Right atrium auricular region (tissue), 2 donors: ENCODE results near the gene UPF2. TPM values are rescaled to one million over a fixed set of nuclear protein-coding genes. Genes with fewer than 3 reads are reported as not detected.

Experiments
- DNase-seq: peaks from one replicate; pipeline ENCODE4 v3.0.0-alpha.2; 2019; ENCODE audit warnings: low spot score
- H3K27ac ChIP-seq, 2 donors: fragments of 200-600 bp; sonication (generic); 1 replicate in 1 of 2; 2 replicates in 1 of 2; pipeline ENCODE4 v1.5.1; 2016 to 2019
- H3K27me3 ChIP-seq, 2 donors: fragments of 200-600 bp; sonication (generic); one replicate each; pipeline versions ENCODE4 v1.5.1 to v1.6.0; 2017 to 2019
- H3K36me3 ChIP-seq: fragments of 200-600 bp; sonication (generic); one replicate; pipeline ENCODE4 v1.5.1; 2016
- H3K4me1 ChIP-seq, 2 donors: fragments of 200-600 bp; sonication (generic); one replicate each; pipeline versions ENCODE4 v1.5.1 to v1.6.0; 2017 to 2019
- H3K4me3 ChIP-seq, 2 donors: fragments of 200-600 bp; sonication (generic); 1 replicate in 1 of 2; 2 replicates in 1 of 2; pipeline ENCODE4 v1.5.1; 2017 to 2019; ENCODE audit warnings: mild to moderate bottlenecking in 1 of 2, moderate library complexity in 1 of 2
- H3K9me3 ChIP-seq, 2 donors: fragments of 200-600 bp; sonication (generic); one replicate each; pipeline ENCODE4 v1.5.1; 2019
- total RNA-seq, 2 donors: library from RNA; depleted of rRNA; stranded (reverse); fragments of >200 nt; gene quantifications; one replicate each; pipeline ENCODE4 v1.1.0, GENCODE V29; 2016
- TF ChIP-seq, protein P1 (sequence below), 2 donors: fragments of 200-600 bp; sonication (generic); IDR thresholded peaks; one replicate each; pipeline ENCODE4 v1.5.1; 2019; ENCODE audit warnings: antibody characterized with exemption in 2 of 2

Gene UPF2
- total RNA-seq, 2 donors from 2014 or later = 11.8 to 13.1 TPM

GRCh38 chr10:11908991-11909390 lies 133.6 kb downstream of the UPF2 start:
- H3K27ac ChIP-seq = no peak overlapping the region
- H3K9me3 ChIP-seq = no peaks in the 10 kb centered on the region
- TF ChIP-seq, protein P1, sequence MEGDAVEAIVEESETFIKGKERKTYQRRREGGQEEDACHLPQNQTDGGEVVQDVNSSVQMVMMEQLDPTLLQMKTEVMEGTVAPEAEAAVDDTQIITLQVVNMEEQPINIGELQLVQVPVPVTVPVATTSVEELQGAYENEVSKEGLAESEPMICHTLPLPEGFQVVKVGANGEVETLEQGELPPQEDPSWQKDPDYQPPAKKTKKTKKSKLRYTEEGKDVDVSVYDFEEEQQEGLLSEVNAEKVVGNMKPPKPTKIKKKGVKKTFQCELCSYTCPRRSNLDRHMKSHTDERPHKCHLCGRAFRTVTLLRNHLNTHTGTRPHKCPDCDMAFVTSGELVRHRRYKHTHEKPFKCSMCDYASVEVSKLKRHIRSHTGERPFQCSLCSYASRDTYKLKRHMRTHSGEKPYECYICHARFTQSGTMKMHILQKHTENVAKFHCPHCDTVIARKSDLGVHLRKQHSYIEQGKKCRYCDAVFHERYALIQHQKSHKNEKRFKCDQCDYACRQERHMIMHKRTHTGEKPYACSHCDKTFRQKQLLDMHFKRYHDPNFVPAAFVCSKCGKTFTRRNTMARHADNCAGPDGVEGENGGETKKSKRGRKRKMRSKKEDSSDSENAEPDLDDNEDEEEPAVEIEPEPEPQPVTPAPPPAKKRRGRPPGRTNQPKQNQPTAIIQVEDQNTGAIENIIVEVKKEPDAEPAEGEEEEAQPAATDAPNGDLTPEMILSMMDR (IDR thresholded peaks at IDR 0.05) = no peak
- no peaks in the 10 kb centered on the region for H3K4me1 ChIP-seq
- H3K36me3 ChIP-seq = no peaks in the 10 kb centered on the region
- no peaks in the 10 kb centered on the region for H3K27me3 ChIP-seq
- no peak overlapping the region for H3K4me3 ChIP-seq
- no peak for DNase-seq

- H3K36me3 ChIP-seq = no peaks in the 10 kb centered on the region
- no peaks in the 10 kb centered on the region for H3K27me3 ChIP-seq
- H3K4me3 ChIP-seq = no peak overlapping the region
- DNase-seq = no peak
- no peak overlapping the region for H3K27ac ChIP-seq
- no peaks in the 10 kb centered on the region for H3K9me3 ChIP-seq
- TF ChIP-seq, protein P1 (IDR thresholded peaks at IDR 0.05) = no peak
- no peaks in the 10 kb centered on the region for H3K4me1 ChIP-seq
Measured at GRCh38 chr10:11908536-11908935, 134.1 kb downstream of the UPF2 start.

- H3K4me1 ChIP-seq = no peaks in the 10 kb centered on the region
- no peak overlapping the region for H3K27ac ChIP-seq
- TF ChIP-seq, protein P1 (IDR thresholded peaks at IDR 0.05) = no peak
- H3K4me3 ChIP-seq = no peak overlapping the region
- no peaks in the 10 kb centered on the region for H3K9me3 ChIP-seq
- no peak for DNase-seq
- H3K36me3 ChIP-seq = no peaks in the 10 kb centered on the region
- H3K27me3 ChIP-seq = no peaks in the 10 kb centered on the region
Measured at GRCh38 chr10:11907914-11908313, 134.7 kb downstream of the UPF2 start.

DNA sequence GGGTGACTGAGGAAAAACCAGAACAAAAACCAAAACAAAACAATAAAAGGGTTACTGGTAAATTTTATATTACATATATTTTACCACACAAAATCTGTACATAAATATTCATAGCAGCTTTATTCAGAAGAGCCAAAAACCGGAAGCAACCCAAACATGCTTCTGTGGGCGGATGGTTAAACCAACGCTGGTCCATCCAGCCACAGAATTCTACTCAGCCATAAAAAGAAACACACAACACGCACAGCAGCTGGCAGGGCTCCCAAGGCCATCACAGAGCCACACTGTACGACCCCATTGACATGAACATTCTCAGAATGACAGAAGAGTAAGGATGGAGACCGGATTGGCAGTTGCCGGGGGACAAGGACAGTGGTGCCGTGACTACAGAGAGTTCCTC lies 135.9 kb downstream of the UPF2 start:
- H3K27me3 ChIP-seq = no peaks in the 10 kb centered on the region
- no peaks in the 10 kb centered on the region for H3K36me3 ChIP-seq
- no peak overlapping the region for H3K27ac ChIP-seq
- H3K9me3 ChIP-seq = no peaks in the 10 kb centered on the region
- H3K4me3 ChIP-seq = no peak overlapping the region
- no peak for DNase-seq
- TF ChIP-seq, protein P1 (IDR thresholded peaks at IDR 0.05) = no peak
- no peaks in the 10 kb centered on the region for H3K4me1 ChIP-seq

GRCh38 chr10:11902646-11903045 lies 140.0 kb downstream of the UPF2 start:
- Histone ChIP-seq H3K27ac (no peak overlapping the region), H3K27me3 (no peaks in the 10 kb centered on the region), H3K36me3 (no peaks in the 10 kb centered on the region), H3K9me3 (no peaks in the 10 kb centered on the region), H3K4me1 (no peaks in the 10 kb centered on the region), H3K4me3 (no peak overlapping the region)
- no peak for DNase-seq
- TF ChIP-seq, protein P1 (IDR thresholded peaks at IDR 0.05) = no peak

GRCh38 chr10:11901833-11902475 lies 140.7 kb downstream of the UPF2 start:
- Histone ChIP-seq H3K27me3 (no peaks in the 10 kb centered on the region), H3K9me3 (no peaks in the 10 kb centered on the region), H3K27ac (no peak overlapping the region), H3K4me1 (no peaks in the 10 kb centered on the region), H3K36me3 (no peaks in the 10 kb centered on the region), H3K4me3 (no peak overlapping the region)
- DNase-seq = no peak
- TF ChIP-seq, protein P1 (IDR thresholded peaks at IDR 0.05) = no peak
